Retinal pigment epithelial cell (primary cell): Measurements from ENCODE around the gene RLIM.
"Not testable (repeated sequence)": the region's sequence is repeated elsewhere in the genome, so short reads cannot be mapped to it uniquely, and the experiment has no call there.

Experiments
- DNase-seq: peaks from one replicate; pipeline ENCODE4 v3.0.0-alpha.2; 2010; ENCODE audit warnings: low read depth
- H3K4me3 ChIP-seq: 2 replicates; pipeline ENCODE4 v1.5.1; 2011; ENCODE audit warnings: mild to moderate bottlenecking, low read length, control low read depth, moderate library complexity
- CTCF ChIP-seq: conservative IDR thresholded peaks from 2 replicates; pipeline ENCODE4 v1.5.1; 2011; ENCODE audit warnings: low read depth, low read length, control low read depth, inconsistent platforms

RLIM gene

GRCh38 chrX:74614093-74614909 is at the start of gene RLIM:
RLIM (minus strand) TSS chrX:74614624; CDS start chrX:74595977, 18,647 bp downstream.
- peak within 1 kb of the TSS; percentile 88 for H3K4me3 ChIP-seq
- TF ChIP-seq CTCF: no peak
- DNase-seq: peak; percentile 85

- no peak overlapping the region for H3K4me3 ChIP-seq
- no peak for DNase-seq
- no peak for TF ChIP-seq CTCF
Observed at GRCh38 chrX:74656079-74656745, 41.8 kb upstream of the RLIM start.

GRCh38 chrX:74654953-74655352 is 40.5 kb upstream of the RLIM start:
- not testable (repeated sequence) for H3K4me3 ChIP-seq, DNase-seq

- no peak for DNase-seq
- no peak for TF ChIP-seq CTCF
- no peak overlapping the region for H3K4me3 ChIP-seq
Observed at GRCh38 chrX:74636749-74637314, 22.4 kb upstream of the RLIM start.

GRCh38 chrX:74613370-74614092 is 893 bp downstream of the RLIM start:
- no peak for DNase-seq
- TF ChIP-seq CTCF: no peak
- peak overlapping the region; percentile 88 for H3K4me3 ChIP-seq

- no peak for DNase-seq
- TF ChIP-seq CTCF: no peak
- no peak overlapping the region for H3K4me3 ChIP-seq
Observed at GRCh38 chrX:74606799-74607198, 7.6 kb downstream of the RLIM start.

GRCh38 chrX:74606342-74606741 is 8.1 kb downstream of the RLIM start:
- no peak for DNase-seq
- no peak overlapping the region for H3K4me3 ChIP-seq
- no peak for TF ChIP-seq CTCF
